Esophagus muscularis mucosa (tissue), 3 donors: ENCODE results near the gene GRIK3.

ENCODE experiments used
- CTCF ChIP-seq, 3 experiments: fragments of 200-600 bp in 2 of 3; fragments of 450-650 bp in 1 of 3; sonication (generic) in 2 of 3; IDR thresholded peaks; one replicate each; pipeline ENCODE4 v1.5.1; 2017 to 2019; ENCODE audit warnings: antibody characterized with exemption in 3 of 3, mild to moderate bottlenecking in 2 of 3, moderate library complexity in 1 of 3
- POLR2A ChIP-seq: fragments of 450-650 bp; IDR thresholded peaks from one replicate; pipeline ENCODE4 v1.6.1; 2017; ENCODE audit warnings: antibody characterized with exemption, moderate library complexity, mild to moderate bottlenecking, low read depth
- POLR2AphosphoS5 ChIP-seq, 2 donors: sonication (generic); formaldehyde crosslinking; IDR thresholded peaks; one replicate each; pipeline ENCODE4 v1.6.1; 2017; ENCODE audit warnings: antibody characterized with exemption in 2 of 2

- TF ChIP-seq CTCF (IDR thresholded peaks at IDR 0.05) = no peak
- no peak for TF ChIP-seq POLR2A
- TF ChIP-seq POLR2AphosphoS5 (IDR thresholded peaks at IDR 0.05) = no peak
Observed at GRCh38 chr1:37021502-37021901, 12.8 kb downstream of the GRIK3 start.
